Camera-type eye (tissue), 1 donor: ENCODE data around the gene ZNF593. TPM values are rescaled to one million over a fixed set of nuclear protein-coding genes. Genes with fewer than 3 reads are reported as not detected.

Experiments used
- total RNA-seq: library from RNA; depleted of rRNA; stranded (reverse); fragments of >200 nt; gene quantifications from one replicate; pipeline ENCODE4 v1.2.3, GENCODE V29; 2014

The ZNF593 gene
- 11.1 TPM for total RNA-seq

GRCh38 chr1:26169669-26170471, at the start of gene ZNF593:
Gene ZNF593, plus strand, starts transcription at chr1:26169908. Its CDS starts 76 bp downstream, at chr1:26169984.

GRCh38 chr1:26158908-26159742, 10.6 kb upstream of the ZNF593 start, which contains the start of gene FAM110D:
Gene FAM110D, plus strand, starts transcription at chr1:26159079. Its CDS starts 2,213 bp downstream, at chr1:26161292.

GRCh38 chr1:26168410-26169197, 1.1 kb upstream of the ZNF593 start, which contains the start of gene C1orf232:
Gene C1orf232, minus strand, starts transcription at chr1:26168963. Its CDS starts 464 bp downstream, at chr1:26168499.

GRCh38 chr1:26171084-26172072, 1.7 kb downstream of the ZNF593 start, which contains the start of gene ZNF593OS:
Gene ZNF593OS, minus strand, starts transcription at chr1:26171832. Its CDS starts 171 bp downstream, at chr1:26171661.

GRCh38 chr1:26177182-26177684, 7.5 kb downstream of the ZNF593 start, which contains the start of gene CNKSR1:
Gene CNKSR1, plus strand, starts transcription at chr1:26177491. Its CDS starts 57 bp downstream, at chr1:26177548.

GRCh38 chr1:26190373-26190987, 20.8 kb downstream of the ZNF593 start, which contains the start of gene CATSPER4:
Gene CATSPER4, plus strand, starts transcription at chr1:26190602. Its CDS starts 26 bp downstream, at chr1:26190628.

Other genes with a start within 250 kb of the ZNF593 start
- gene PAFAH2, start 171.8 kb upstream of the ZNF593 start, total RNA-seq, result 20.2 TPM
- gene EXTL1, start 148.1 kb upstream of the ZNF593 start, total RNA-seq, result 1.6 TPM
- gene SLC30A2, start 123.8 kb upstream of the ZNF593 start, total RNA-seq, result not detected
- 6.3 TPM for gene TRIM63, start 102.3 kb upstream of the ZNF593 start, total RNA-seq
- 32.9 TPM for gene PDIK1L, start 58.1 kb upstream of the ZNF593 start, total RNA-seq
- 0.60 TPM for gene FAM110D, start 10.8 kb upstream of the ZNF593 start, total RNA-seq
- gene C1orf232, start 945 bp upstream of the ZNF593 start, total RNA-seq, result not detected
- gene ZNF593OS, start 1.9 kb downstream of the ZNF593 start, total RNA-seq, result 41.3 TPM
- gene CNKSR1, start 7.6 kb downstream of the ZNF593 start, total RNA-seq, result 8.4 TPM
- gene CATSPER4, start 20.7 kb downstream of the ZNF593 start, total RNA-seq, result not detected
- 27.4 TPM for gene CEP85, start 64.3 kb downstream of the ZNF593 start, total RNA-seq
- gene SH3BGRL3, start 110.2 kb downstream of the ZNF593 start, total RNA-seq, result 9.1 TPM
- gene UBXN11, start 136.7 kb downstream of the ZNF593 start, total RNA-seq, result 25.1 TPM
- not detected for gene CD52, start 148.1 kb downstream of the ZNF593 start, total RNA-seq
- gene CRYBG2, start 184.2 kb downstream of the ZNF593 start, total RNA-seq, result 1.9 TPM
- gene ZNF683, start 202.8 kb downstream of the ZNF593 start, total RNA-seq, result not detected
- not detected for gene LIN28A, start 240.9 kb downstream of the ZNF593 start, total RNA-seq